ENCODE measurements around the gene CRISPLD2.

The CRISPLD2 gene, protein sequence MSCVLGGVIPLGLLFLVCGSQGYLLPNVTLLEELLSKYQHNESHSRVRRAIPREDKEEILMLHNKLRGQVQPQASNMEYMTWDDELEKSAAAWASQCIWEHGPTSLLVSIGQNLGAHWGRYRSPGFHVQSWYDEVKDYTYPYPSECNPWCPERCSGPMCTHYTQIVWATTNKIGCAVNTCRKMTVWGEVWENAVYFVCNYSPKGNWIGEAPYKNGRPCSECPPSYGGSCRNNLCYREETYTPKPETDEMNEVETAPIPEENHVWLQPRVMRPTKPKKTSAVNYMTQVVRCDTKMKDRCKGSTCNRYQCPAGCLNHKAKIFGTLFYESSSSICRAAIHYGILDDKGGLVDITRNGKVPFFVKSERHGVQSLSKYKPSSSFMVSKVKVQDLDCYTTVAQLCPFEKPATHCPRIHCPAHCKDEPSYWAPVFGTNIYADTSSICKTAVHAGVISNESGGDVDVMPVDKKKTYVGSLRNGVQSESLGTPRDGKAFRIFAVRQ

DNA sequence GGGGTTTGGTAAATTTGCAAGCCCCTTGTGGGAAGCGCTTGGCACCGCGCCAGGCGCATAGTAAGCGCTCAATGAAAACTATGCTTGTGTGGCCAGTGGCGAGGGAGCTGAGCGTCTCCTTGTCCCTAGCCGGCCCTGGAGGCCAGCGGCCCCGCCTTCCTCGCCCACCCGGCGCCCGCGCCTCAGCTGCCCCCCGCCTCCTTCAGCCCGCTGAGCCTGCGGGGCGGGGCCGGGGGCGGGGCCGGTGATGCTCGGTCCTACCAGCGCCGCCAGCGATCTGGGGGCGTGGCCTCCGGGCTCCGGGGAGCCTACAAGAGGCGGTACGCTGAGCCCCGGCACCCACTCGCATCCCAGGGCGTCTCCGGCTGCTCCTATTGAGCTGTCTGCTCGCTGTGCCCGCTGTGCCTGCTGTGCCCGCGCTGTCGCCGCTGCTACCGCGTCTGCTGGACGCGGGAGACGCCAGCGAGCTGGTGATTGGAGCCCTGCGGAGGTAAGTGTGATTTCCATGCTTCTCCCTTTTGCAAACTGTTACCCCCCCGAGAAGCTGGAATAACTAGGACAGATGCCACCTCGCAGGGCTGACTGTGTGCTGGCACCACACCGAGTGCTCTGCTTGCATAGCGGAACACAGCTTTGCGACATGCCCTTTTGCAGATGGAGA is at the start of gene CRISPLD2:
CRISPLD2 (plus strand) TSS at position 342 of the 661 bp plus-strand sequence. CDS start 18,511 bp downstream, outside the sequence.
- FAIRE-seq = no peak

DNA sequence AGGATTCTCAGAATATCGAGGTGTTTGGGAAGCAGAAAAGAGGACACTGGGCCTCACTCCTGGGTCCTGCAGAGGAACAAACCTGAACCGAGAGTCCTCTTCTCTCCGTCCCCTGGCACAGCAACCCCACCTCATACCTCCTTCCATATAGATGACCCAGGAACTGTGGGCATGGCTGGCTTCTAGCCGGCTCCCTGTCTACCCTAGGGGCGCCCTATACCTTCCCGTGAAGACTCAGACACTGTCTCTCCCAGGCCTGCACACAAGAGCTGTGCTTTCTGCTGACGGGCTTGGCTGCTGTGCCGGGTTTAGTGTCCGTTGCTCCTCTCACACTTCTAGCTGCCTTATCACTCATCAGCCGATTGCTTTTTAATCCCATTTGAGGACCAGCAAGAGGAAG is 46.5 kb upstream of the CRISPLD2 start:
- FAIRE-seq = no peak

DNA sequence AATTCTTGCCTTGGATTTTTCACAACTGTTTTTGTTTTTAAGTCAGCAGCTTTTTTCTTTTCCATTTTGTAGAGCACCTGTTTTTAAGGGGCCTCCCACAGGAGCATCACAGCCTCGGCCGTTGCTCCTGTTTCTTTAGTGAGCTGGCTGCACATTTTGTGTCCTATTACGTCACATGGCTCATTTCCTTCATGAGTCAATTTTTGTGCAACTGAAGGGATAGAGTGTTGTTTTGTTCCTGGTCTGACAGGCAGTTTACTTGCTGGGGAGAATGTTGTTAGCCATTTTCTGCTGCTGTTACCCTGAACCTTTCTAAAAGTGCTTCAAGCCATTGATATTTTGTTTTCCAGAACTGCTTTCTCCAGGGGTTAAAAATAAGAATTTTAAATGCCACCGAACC is 45.0 kb upstream of the CRISPLD2 start:
- no peak for FAIRE-seq

DNA sequence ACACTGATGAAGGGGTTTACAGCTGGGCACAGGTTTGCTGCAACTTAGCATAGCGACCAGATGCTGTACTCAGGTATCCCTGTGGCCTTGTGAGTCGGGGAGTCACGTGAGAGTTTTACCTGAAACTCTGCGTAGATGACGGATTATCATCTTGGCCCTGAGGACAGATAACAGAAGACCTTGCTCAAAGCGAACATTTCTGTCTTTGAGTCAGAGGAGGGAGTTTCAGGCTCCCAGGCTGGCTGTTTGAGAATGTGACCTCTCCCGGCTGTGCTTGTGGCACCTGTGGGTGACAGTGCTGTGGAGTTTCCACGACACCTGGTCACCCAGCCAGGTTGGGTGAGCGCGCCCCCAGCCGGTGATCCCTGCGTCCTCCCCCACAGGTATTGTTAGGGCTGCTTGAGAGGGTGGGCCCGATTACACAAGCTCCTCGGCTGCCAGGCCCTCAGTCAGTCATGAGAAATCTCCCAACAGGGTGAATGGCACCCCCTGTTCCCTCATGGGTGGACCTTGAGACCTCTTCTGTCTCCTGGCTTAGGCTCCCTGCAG is 44.4 kb upstream of the CRISPLD2 start:
- no peak for FAIRE-seq

DNA sequence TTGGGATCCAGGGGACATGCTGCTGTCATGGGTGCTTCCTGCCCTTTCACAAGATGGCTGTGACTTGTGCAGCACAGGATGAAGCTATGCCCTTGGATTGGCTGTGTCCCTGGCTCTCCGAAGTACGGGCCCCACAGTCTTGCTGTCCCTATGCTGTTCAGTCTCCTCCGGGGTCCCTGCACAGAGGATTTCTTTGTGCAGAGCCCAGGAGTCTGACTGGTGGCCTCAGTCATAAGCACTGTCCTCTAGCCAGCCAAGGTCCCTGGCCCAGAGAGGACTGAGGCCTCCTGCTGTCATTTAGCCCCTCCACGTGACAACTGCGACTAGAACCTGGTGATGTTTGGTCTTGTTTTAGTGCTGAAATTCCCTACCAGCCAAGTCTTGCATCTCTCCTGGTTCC is 42.4 kb upstream of the CRISPLD2 start:
- no peak for FAIRE-seq

DNA sequence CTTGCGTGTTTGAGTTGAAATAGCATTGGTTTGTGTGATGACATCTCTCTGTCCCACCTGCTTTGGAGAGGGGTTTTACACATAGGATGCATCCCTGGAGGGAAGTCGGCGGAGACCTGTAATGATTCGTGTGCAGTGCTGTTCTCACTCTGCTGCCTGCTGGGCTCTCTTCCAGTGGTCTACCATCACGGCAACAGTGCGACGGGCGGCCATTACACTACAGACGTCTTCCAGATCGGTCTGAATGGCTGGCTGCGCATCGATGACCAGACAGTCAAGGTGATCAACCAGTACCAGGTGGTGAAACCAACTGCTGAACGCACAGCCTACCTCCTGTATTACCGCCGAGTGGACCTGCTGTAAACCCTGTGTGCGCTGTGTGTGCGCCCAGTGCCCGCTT is 41.1 kb upstream of the CRISPLD2 start:
- no peak for FAIRE-seq

DNA sequence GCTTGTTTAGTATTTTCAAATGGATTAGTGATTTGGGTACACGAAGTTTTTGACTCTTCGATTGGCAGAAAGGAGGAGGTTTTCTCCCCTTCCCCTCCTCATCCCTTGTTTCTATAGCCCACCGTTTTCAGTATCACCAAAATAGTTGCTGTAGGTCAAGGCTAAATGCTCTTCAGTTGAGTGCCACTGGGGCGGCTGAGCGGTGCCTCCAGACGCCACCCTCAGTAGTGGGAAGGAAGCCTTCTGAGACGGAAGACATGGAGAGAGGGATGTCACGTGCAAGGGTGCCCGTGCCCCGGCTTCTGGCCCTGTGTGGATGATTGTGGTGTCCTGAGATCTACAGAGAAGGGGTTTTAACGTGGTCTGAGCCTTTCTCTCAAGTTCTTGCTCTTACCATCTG is 39.7 kb upstream of the CRISPLD2 start:
- FAIRE-seq = no peak

DNA sequence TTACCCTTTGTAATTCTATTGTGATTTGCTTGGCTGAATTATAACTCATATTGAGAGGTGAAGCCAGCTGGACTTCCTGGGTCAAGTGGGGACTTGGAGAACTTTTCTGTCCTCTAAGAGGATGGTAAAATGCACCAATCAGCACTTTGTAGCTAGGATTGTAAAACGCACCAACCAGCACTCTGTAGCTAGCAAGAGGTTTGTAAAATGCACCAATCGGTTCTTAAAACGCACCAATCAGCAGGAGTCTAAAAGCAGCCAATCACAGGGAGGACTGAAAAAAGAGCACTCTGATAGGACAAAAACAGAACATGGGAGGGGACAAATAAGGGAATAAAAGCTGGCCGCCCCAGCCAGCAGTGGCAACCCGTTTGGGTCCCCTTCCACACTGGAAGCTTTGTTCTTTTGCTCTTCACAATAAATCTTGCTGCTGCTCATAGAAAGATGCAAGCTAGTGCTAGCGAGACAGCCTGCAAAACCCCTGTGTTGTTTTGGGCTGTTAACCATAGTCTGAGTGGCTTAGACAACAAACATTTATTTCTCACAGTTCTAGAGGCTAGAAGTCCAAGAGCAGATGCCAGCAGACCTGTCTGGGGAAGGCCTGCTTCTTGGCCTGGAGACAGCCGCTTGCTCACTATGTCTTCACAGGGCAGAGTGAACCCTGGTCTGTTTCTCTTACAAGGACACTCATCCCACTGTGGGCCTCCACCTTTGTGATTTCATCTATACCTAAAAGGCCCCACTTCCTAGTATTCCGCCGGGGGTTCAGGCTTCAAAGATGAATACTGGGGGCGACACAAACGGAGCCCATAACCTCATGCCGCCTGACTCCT is 39.0 kb upstream of the CRISPLD2 start:
- no peak for FAIRE-seq

DNA sequence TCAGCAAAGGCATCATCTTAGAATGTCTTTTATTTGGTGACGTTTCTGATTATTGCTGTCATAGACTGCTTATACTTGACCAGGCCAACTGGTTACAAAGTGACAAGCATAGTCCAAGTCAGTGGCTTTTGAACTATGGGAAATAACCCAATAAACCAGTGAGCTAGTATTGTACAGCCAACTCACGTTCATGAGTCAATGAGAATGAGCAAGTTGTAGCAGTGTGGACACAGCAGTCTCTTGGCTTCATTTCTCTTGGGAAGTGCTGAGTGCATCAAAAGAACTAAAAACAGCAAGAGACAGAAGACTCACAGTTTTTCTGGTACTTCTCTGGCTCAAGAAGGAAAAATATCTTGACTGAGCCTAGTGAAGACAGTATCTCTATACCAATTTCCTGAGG is 36.9 kb upstream of the CRISPLD2 start:
- no peak for FAIRE-seq

DNA sequence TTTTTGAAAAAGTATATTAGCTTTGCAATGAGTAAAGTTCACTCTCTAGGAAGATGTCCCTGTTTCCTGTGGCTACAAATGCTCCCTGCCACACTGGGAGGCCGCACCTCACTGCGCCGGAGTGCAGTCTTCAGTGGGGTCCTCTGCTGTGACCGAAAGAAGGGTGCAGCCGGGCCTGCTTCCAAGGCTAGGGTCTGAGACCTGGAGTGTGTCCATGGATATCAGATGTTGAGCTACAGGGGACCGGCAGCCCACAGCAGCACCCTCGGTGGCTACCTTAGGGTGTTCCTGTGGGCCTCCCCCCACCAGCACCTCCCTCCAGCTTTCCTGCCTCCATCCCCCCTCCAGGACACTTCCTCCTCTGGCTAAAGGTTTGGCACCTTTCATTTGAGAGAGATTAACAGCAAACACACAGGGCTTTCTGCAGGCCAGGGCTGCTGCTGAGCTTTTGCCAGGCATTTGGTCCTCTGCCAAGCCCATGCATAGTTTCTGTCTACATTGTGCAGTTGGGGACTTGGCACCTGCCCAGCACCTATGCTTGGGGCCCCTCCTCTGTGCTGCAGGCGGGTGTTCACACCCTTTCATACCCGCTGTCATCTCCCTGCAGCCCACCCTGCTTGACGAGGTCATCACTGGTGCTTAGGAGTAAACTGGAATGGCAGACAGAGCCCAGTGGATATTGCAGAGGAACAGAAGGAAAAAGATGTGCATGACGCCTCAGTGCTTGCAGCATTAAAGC is 33.8 kb upstream of the CRISPLD2 start:
- no peak for FAIRE-seq

DNA sequence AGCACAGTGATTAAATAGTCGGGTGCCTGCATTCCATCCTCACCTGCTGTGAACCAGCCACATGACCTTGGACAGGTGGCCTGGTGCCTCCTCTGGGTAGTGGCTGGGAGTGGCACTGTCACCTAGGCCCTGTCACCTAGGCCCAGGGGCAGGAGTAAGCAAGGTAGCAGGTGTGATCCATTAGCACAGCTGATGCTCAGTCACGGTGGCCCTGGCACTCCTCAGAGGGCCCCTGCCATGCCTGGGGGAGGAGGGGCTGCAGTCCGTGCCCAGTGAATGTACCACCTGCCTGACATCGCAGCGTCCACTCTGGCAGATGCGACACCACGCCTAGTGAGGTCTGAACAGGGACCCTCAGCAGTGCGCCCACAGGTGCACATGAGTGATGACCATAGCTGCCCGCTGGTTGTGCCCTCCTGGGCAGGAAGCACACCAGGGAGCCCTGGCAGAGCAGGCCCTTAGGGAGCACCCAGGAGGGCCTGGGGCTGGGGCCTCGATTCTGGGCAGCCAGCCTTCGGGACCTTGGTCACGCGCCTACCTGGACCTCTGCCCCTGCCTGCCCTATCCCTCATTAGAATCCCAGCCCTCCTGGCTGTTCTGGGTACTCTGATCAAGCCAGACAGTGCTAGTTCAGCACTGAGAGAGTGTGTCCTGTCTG is 33.1 kb upstream of the CRISPLD2 start:
- no peak for FAIRE-seq

DNA sequence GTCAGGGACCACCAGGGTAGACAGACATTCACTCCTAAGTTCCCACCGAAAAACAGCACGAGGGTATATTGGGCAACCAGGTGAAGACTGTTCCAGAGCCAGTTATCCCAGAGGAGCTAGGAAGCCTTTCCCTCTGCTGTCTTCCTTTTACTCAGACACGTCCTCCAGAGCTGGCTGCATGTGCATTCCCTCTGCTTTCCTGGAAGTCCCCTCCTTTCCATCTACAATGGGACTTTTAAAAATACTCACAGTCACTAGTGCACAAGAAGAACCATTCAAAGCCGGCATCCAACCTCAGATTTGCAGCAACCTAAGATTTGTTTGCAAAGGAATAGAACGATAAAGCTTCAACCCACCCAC is 32.5 kb upstream of the CRISPLD2 start:
- FAIRE-seq = no peak

DNA sequence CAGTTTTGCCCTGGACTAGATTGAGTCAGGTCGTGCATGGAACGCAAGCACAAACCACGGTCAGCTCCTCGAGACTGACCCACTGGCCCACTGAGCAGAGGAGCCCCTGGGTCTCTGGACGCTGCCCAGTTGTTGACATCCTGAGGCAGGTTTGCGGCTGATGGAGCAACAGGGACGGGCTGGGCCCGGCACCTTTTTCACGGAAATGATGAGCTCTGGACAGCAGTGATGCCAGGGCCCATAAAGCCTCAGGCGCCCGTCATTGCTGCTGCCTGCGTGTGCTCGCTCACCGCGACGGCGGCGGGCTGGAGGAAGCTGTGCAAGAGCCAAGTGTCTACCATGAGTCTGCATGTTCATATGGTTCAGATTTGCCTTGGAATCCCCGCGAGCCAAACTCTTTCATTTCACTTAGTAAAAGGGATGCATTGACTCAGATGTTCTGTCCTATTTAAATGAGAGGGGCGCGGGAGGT is 30.8 kb upstream of the CRISPLD2 start:
- FAIRE-seq = no peak

DNA sequence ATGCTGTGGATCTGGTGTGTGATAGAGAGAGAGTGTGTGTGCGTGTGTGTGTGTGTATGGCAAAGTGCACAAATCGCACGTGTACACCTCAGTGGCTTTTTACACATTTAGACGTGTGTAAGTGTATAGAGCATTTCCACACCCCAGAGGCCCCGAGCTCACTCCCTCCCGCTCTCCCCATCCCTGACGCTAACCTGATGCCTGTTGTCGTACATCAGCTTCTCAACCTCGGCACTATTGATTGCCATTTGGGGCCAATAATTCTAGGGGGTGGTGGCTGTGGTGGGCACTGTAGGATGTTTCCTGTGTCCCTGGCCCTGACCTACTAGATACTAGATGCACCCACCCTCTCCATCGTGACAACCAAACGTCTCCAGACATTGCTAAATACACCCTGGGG is 30.4 kb upstream of the CRISPLD2 start:
- FAIRE-seq = no peak

DNA sequence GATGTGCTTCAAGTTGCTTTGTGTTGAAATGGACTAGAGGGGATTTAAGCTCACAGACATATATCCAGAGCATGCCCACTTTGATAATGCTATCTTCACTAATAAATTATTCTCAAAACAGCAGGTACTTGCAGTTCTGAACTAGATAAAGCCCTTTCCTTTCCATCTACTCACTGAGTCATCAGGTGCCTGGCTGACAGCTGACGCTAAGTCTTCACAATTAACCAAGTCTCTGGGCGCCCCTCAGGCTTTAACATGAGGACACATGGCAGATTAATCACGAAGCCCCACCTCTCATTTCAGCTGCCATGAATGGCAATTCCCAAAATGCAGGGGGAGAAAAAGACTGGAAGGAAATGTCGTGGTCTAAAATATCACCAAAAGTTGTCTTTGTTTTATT is 29.5 kb upstream of the CRISPLD2 start:
- no peak for FAIRE-seq

DNA sequence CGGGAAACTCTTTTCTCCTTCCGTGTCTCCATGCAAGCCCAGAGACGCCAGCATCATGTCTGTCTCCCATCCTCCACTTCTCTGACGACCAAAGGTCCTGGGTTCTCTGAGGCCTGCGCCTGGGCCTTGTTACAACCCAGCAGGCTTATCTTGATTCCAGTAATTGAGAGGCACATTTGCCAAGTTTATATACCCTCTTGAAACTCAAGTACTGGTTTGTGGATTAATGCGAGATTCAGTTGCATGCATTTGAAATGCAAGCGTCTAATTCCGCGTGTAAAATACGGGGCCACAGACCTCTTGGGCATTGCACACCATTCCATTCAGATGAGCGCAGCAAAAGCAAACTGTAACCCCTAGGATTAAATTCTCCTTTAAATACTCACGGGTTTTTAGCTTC is 28.7 kb upstream of the CRISPLD2 start:
- no peak for FAIRE-seq

DNA sequence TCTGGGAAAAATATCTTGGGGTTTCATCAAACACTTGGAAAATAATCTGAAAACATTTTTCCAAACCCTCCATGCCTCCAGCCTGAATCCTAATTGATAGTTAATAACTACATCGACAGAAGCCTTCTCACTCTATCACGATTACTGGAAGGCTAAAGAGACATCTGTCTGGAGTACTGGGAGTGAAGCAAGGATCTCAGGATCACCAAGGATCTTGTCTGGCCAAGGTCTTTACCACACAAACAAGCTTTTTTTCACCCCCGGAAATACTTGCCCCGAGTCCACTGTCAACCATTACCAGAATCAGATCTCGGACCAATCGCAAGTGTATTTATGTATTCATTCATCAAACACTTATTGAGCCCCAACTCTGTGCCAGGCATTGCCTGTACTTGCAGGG is 28.3 kb upstream of the CRISPLD2 start:
- no peak for FAIRE-seq

DNA sequence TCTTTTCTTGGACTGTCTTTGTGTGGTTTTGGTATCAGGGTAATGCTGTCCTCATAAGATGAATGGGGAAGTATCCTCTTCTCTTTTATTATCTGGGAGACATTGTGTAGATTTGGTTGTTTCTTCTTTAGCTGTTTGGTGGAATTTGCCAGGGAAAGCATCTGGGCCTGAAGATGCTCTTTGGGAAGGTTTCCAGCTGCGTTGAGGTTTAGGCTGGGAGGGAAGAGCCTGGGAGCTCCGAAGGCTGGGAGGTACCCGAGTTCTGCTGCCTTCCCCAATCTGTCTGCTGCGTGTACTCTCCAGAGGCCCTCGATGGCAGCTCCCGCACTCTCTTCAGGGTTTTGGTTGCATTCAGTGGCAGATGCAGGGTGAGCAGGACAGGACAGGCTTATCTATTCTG is 25.6 kb upstream of the CRISPLD2 start:
- no peak for FAIRE-seq

DNA sequence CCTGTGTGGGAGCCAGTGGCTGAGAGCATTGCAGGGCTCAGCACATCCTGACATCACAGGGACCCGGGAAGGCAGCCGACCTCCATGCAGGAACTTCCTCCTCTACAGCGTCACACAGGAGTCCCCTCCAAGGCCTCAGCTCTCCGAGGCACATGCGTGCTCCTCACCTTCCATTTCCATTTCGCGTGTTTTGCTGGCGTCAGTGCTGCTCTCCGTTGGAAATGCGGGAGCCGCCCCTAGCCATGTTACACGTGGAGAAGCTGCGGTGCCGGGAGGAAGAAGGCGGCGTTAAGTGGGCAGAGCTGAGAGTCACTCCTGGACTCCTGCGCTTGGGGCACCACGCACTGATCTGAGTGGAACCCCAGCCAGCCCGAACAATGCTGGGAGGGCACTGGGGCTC is 25.2 kb upstream of the CRISPLD2 start:
- no peak for FAIRE-seq

DNA sequence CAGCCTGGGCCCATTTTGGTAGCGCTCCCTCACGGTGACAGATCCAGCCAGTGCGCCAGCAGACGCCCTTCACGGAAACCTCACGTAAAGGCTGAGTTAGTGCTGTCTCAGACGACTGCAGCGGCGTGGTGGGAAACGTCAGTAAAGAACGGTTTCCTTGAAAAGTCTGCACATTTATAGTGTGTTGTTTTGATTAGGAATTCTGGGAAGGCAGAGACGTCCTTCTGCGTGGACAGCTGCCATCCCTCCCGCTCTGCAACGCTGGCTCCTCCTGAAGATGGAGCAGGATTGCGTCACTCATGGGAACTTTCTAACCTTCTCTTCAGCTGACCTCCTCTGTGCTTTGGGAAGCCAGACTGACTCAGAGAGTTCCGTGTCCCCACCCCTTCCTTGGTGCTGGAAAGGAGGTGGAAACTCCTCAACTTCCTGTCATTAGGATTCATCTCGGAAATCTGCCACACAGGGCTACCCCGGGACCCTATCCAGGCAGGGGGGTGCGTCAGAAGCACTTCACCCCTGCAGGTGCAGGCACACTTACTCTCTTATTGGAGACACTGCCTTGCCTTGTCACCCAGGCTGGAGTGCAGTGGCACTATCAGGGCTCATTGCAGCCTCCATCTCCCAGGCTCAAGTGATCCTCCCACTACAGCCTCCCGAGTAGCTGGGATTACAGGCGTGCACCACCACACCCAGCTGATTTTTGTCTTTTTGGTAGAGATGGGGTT is 24.3 kb upstream of the CRISPLD2 start:
- no peak for FAIRE-seq

Data from A204.1 (cell line).